ENCODE data around the gene NUDT4B.
"Not testable (repeated sequence)": the region's sequence is repeated elsewhere in the genome, so short reads cannot be mapped to it uniquely, and the experiment has no call there.

Gene NUDT4B

GRCh38 chr1:148748563-148749334, at the start of gene NUDT4B:
NUDT4B (plus strand) TSS chr1:148748774; CDS start chr1:148748953, 179 bp downstream.
- DNase-seq = not testable (repeated sequence)

DNA sequence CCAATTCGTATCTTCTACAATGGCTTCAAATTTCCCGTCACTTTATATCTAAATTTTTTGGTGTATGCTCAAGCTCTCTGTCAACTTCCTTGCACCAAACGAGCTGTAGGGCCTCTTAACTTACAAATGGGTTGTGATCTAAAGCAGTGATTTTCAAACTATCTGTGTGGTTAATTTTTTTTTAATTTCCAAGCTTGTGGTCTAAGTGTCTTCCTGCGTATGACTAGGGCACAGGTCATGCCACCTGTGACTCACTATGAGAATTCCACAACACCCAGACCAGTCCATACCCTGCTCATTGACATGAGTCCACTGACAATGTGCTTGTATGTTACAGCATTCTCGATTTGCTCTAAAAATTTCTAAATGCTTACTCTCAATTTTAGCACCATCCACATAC, 49.2 kb upstream of the NUDT4B start:
- not testable (repeated sequence) for DNase-seq

GRCh38 chr1:148702242-148702641, 46.3 kb upstream of the NUDT4B start:
- not testable (repeated sequence) for DNase-seq

GRCh38 chr1:148703973-148704591, 44.5 kb upstream of the NUDT4B start:
- not testable (repeated sequence) for DNase-seq

DNA sequence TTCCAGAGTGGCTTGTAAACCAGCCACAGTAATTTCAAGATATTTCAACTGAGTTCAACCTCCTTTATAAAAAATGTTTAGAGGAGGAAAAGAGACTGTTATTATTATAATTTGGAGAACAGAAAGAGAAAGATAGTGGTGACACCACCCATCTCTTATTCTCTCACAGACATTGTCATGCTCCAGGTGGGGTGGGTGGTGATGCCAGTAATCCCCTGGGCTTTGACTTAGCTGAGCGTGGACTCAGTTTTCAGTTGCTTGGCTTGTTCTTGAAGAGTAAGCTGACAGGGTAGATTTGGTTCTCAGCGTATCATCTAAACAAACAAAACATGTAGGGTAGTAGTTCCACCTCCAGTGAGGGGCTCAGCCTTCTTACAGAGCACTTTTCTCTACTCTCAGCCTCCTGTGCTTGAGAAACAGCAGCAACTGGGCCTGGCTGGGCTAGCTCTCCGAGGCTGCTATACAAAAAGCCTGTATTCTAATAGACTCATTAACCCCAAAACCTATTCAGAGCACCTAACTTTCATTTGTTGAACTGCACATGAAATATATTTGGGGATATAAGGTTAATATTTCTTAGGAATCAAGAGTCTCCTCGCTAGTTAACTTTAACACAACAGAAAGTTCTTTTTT, 43.1 kb upstream of the NUDT4B start:
- DNase-seq = not testable (repeated sequence)

DNA sequence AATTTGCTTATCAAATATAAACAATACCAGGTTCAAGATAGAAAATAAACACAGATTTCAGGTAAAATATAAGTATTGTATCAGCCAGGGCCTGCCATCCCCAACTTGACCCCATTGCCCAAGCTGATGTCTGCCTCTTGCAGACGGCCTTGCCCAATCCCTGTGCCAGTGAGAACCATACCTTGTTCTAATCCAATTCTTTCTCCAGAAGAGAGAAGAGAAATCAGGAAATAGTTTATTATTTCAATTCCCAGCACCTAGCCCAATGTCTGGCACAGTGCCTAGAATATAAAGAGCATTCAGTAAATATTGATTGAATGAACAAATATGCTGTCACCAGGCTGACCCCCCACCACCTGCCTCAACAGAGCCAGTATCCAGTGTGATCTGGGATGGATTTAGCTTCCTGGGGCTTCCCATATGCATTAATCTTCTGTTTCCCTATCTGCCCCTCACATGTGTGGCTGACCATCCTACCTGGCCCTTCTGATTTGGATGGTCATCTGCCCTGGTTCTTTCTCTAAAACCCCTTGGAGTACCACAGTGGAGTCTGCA, 39.7 kb upstream of the NUDT4B start:
- DNase-seq = not testable (repeated sequence)

GRCh38 chr1:148710772-148711523, 37.6 kb upstream of the NUDT4B start:
- not testable (repeated sequence) for DNase-seq

DNA sequence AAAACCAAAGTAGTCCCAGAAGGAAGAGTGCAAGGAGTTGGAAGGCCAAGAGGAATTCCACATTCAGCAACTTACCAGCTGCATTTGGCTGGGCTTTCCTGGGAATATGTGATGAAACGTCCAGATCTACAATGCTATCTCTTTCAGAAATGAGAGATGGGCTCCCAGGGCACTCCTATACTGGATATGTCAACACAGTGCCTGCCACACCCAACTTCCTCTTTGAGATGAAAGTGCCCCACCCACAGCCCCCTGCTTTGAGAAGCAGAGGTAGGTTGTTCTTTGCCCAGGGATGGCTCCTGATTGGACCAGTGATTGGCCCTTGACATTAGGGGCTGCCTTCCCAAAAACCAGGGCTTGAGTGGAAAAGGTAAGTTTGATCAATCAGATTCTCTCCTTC, 36.2 kb upstream of the NUDT4B start:
- not testable (repeated sequence) for DNase-seq

DNA sequence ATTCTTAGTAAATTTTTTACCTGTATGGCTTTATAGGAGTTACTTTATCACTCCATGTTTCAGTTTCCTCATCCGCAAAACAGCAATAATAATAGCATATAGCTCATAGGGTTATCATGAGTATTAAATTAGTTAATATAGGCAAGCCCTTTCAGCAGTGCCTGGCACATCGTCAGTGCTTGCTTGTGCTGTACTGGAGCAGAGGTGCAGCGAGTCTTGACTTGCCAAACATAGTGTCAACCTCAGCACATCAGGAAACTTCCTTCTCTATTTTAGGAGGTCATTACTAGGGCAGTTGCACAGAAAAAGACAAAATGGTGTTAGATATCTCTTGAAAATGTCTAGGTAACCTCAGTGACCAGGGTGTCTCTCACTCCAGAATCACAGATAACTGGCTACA, 33.1 kb upstream of the NUDT4B start:
- not testable (repeated sequence) for DNase-seq

DNA sequence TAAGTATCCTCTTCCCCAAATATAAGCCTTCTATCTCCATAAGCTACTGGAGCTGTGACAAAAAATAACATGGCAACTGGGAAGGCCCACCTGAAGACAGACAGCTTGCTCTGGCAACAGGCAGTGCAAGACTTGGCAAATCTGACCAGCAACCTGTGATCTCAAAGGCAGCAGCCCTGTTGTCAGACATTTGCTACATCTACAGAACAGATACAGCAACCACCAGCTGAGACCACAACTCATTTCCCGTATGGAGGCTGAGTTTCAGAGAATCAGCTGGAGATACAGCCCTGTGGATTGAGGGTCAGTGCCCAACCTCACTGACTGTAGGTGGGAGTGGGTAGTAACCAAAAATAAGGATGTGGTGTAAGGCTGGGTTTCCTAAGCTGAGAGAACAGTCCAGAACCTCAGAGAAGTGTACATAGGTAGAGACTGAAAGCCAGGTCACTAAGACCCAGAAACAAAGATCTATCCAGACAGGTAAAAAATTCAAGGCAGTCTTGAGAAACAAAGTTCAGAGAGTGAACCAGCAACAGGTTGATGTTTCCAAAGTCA, 31.5 kb upstream of the NUDT4B start:
- DNase-seq = not testable (repeated sequence)

DNA sequence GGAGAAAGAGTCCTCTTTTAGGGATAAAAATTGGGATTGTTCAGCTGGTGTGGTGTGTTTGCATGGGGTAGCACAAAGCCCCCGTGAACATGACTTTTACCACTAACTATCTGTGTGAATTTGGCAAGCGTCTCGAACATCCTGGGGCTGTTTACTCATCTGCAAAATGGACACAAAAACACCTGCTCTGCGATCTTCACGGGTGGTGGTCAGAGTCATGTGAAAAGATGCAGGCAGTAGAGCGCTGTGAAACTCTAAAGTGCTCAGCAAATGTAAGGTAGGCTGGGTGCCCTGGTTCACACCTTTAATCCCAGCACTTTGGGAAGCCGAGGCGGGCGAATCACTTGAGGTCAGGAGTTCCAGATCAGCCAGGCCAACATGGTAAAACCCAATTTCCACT, 27.7 kb upstream of the NUDT4B start:
- not testable (repeated sequence) for DNase-seq

DNA sequence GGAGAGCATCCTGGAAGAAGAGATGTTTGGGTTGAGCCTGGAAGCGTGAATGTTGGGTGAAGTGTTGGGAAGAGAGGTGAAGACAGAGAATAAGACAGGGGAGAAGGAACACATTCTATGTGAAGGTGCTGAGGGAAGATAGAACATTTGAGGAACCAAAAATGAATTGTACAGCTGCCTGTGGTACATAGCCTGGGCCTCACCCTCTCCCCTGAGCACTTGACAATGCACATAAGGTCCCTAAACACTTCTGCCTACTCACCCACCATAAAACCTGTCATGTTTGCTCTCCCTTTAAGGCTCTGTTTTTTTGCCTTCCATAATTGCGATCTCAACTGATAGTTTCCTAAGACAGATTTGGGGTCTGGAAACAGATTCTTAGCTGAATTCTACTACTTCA, 25.8 kb upstream of the NUDT4B start:
- DNase-seq = not testable (repeated sequence)

DNA sequence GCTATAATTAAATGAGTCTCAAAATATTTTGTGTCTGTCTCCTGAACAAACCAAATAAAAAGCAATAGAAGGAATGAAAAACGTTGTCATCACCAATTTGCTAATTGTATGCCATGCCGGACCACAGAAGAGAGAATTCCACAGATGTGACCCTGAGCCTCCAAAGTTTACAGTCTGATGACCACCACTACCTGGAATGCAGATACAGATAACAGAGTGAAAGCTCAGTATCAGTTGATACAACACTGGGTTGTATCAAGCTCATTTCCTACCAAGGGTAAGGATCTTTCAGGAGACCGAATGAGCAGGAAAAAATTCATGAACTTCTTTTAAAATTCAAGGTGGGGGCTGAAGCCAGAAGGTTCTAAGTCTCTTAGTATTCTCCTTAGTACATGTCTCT, 25.1 kb upstream of the NUDT4B start:
- DNase-seq = not testable (repeated sequence)

DNA sequence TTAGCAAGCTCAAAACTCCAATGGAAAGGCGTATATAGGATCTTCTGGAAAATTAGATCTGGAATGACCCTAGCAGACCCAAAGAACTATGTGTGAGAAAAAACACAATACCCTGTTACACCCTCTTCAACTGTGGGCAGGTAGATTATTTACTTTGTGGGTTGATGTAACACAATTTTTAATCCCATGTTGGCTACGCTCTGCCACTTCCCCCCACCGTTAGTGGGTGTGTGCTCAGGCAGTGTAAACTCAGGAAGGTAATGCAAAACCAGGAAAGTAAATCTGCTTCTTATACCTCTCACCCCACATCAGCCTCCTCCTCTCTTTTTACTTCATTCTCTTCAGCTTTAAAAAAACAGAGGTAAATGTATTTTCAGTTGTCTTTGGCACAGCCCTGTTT, 23.7 kb upstream of the NUDT4B start:
- not testable (repeated sequence) for DNase-seq

- DNase-seq = not testable (repeated sequence)
Observed at GRCh38 chr1:148727862-148728261, 20.7 kb upstream of the NUDT4B start.

- DNase-seq = not testable (repeated sequence)
Observed at GRCh38 chr1:148729128-148729527, 19.4 kb upstream of the NUDT4B start.

GRCh38 chr1:148729541-148729940, 19.0 kb upstream of the NUDT4B start:
- DNase-seq = not testable (repeated sequence)

- not testable (repeated sequence) for DNase-seq
Observed at GRCh38 chr1:148732277-148732676, 16.3 kb upstream of the NUDT4B start.

- not testable (repeated sequence) for DNase-seq
Observed at GRCh38 chr1:148733585-148734310, 14.8 kb upstream of the NUDT4B start.

DNA sequence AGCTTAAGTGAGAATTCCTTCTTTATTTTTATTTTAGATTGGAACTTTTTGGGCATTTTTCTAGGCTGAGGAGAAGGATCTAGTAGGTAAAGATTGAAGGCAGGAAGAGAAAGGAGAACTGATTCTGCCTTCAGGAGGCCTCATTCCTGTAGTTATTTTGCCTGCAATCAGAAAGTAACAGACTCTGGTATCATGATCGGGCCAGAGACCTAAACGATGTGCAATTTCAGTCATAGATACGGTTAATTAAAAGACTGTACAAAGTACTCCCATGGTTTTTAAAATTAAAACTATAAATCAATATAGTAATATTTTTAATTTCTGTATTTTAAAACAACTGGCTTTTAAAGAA, 14.3 kb upstream of the NUDT4B start:
- DNase-seq = not testable (repeated sequence)

- not testable (repeated sequence) for DNase-seq
Observed at GRCh38 chr1:148735538-148735937, 13.0 kb upstream of the NUDT4B start.

- not testable (repeated sequence) for DNase-seq
Observed at GRCh38 chr1:148738667-148739066, 9.9 kb upstream of the NUDT4B start.

Data from CD4-positive, alpha-beta T cell treated with Interleukin-1 beta for 1 hour (primary cell).